GM18498 (cell line): ENCODE measurements around the gene ERH.
"Not testable (repeated sequence)": the region's sequence is repeated elsewhere in the genome, so short reads cannot be mapped to it uniquely, and the experiment has no call there.

ENCODE experiments used
- ATAC-seq: cut with Tn5 transposase; IDR thresholded peaks from one replicate; pipeline ENCODE4 v1.9.1; 2021; ENCODE audit warnings: mild to moderate bottlenecking, moderate library complexity; ENCODE audit not compliant: unreplicated experiment

The ERH gene

DNA sequence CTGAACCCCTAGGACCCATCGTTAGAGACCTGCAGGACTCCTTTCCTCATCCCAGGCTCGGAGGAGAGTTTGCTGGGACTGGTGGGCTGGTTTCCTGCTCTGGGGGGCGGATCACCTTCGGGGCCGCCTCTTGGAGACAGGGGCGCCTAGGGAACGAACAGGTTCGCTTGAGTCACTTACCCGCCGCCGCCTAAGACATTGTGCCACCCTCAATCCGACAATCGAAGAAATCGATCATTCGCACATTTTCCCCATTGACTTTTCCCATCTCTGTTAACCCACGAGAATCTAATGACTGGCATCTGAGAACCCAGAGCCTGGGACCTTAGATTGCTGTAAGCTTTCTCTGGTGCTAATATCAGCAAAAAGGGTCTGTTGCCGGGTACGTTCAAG is 715 bp upstream of the ERH start:
- ATAC-seq: peak; percentile 22

DNA sequence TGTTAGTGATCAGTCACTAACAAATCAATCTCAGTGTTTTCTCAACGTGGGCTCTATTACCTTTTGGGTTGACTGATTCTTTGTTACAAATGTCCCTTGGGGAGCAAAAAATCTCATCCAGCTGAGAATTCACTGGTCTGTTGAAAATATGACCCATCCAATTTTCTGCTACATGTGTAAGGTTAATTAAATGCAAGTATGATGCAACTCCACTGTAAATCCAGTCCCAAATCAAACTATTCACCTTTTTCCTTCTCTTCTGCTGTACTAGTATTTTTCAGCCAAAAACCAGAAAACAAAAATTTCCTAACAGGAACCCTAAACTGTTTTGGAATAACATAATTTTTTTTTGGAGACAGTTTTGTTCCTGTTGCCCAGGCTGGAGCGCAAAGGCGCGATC is 2.2 kb downstream of the ERH start:
- ATAC-seq: no peak

DNA sequence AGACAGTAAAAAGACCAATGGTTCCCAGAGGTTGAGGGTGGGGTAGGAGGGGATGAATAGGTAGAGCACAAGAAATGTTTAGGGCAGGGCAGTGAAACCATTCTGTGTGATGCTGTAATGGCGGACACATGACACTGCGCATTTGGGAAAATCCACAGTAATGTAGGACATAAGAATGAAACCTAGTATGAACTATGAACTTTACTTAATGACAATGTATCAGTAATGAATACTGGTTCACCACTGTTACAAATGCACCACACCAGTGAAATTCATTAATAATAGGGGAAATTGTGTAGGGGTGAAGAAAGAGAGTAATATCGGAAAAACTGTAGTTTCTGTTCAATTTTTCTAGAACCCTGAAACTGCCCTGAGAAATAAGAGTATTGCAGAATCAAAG is 5.6 kb downstream of the ERH start:
- ATAC-seq: no peak

DNA sequence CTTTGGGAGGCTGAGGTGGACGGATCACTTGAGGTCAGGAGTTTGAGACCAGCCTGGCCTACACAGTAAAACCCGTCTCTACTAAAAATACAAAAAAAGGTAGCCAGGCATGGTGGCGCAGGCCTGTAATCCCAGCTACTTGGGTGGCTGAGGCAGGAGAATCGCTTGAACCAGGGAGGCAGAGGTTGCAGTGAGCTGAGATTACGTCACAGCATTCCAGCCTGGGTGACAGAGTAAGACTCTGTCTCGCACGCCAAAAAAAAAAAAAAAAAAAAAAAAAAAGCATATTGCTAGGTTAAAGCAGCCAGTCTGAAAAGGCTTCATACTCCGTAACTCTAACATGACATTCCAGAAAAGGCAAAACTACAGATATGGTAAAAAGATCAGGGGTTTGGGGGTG is 6.7 kb downstream of the ERH start:
- not testable (repeated sequence) for ATAC-seq

DNA sequence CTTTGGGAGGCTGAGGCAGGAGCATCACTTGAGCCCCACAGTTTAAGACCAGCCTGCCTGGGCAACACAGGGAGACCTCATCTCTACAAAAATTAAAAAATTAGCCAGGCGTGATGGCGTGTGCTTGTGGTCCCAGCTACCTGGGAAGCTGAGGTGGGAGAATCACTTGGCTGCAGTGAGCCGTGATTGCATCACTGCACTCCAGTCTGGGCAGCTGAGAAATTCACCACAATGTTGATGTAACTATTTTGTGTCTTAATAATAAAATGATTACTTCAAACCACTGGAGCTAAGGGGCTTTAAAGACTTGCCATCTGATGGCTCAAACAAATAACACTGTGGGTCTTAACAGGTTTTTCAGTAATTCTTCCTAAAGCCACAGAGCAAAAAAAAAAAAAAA is 10.8 kb downstream of the ERH start:
- no peak for ATAC-seq

DNA sequence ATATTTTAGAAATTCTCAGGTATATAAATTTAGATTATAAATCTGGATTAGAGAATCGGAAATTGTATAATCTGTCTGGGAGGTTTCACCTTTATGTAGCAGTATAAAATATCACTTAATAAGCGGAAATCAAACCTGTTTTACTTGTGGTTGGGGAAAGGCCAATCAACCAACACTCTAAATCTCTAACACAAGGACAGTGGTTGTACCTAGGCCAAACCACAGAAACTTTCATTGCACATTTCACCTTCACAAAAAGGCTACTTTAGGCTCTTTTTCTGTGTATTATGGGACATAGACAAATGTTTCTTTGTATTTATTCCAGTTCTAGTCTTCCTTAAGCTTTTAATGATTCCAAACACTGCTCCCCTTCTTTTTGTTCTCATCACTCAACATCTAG is 19.8 kb downstream of the ERH start:
- no peak for ATAC-seq

DNA sequence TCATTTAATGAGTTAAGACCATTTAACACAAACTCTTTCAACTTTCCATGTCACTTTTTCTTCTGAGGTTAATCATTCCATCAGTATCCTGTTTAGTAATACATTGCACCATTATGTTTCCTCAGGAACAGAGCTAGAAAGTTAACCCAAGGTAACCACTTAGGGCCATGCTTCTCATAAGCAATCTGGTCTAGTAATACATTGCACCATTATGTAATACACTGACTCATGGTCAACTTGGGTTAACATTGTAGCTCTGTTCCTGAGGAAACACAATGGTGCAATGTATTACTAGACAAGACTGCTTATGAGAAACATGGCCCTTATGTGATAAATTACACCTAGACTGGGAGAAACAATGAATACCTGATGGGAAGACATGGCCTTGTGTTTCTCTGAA is 21.7 kb downstream of the ERH start:
- no peak for ATAC-seq

DNA sequence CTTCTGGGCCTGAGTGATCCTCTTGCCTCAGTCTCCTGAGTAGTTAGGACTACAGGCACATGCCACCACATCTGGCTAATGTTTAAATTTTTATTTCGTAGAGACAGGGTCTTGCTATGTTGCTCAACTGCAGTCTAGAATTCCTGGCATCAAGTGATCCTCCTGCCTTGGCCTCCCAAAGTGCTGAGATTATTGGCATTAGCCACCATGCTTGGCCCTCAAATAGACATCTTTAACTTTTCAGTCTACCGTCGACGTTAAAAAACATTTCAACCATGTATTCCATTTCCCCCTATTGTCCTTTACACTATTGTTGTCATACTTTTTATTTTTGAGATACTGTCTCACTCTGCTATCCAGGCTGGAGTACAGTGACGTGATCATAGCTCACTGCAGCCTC is 22.4 kb downstream of the ERH start:
- ATAC-seq: no peak

DNA sequence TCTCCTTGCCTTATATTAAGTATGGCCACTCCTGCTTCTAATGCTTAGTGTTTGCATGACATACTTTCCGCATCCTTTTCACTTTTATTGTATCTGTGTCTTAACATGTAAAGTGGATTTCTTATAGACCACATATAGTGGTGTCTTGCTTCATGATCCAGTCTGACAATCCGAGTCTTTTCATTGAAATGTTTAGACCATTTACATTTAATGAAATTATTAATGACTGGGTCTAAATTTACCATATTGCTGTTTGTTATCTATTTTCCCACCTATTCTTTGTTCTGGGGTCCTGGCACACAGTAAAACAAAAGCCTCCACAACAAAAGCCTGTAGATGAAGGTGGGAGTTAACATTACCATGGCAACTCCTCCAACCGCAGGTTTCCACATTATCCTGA is 22.9 kb downstream of the ERH start:
- no peak for ATAC-seq

DNA sequence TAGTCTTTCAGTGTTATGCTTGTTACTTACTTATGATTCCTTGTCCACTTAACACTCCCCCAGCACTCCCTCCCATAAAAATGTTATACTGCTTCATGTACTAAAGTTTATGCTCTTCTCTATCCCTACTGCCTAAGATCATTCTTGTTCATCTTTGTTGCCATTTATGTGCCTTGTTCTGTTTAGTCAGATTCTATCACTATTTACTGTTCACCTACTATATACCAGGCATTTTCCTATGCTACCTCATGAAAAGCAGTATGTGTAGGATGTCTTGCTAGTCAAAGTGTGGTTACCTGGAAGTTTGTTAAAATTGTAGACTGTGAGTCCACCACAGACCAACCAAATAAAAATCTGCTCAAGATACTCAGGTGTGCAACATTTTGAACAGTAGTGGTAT is 23.9 kb downstream of the ERH start:
- ATAC-seq: no peak

DNA sequence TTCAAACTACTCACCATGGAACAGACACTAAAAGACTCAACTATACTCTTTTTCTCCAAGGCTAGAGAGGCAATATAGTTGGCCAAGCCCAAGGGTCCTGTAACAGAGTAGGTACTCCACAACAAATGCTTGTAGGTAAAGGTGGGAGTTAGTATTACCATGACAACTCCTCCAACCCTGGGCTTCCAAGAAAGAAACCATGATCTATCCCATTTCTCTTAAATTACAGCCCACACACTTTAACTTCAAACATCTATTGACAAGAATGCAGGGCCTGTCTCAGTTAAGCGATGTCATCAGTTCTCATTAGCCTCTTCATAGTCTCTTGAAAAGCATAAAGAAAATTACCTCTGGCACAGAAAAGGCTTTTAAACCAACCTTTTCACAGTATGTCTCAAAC is 25.0 kb downstream of the ERH start:
- no peak for ATAC-seq

DNA sequence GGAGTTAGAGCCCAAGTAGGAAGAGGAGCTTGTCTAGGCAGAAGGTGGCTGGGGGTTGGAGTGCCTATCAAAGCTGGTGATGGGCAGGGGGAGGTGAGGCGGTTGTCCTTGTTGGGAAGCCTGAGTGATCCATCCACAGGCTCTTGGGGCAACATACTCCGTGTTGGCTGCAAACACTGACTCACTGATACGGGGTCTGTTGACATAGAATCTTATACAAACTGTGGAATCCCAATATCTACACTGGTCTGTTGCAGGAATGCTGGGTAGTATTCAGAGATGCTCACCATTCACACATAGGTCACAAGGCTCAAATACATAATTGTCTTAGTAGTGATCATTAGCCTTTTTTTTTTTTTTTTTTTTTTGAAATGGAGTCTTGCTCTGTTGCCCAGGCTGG is 26.0 kb downstream of the ERH start:
- no peak for ATAC-seq

DNA sequence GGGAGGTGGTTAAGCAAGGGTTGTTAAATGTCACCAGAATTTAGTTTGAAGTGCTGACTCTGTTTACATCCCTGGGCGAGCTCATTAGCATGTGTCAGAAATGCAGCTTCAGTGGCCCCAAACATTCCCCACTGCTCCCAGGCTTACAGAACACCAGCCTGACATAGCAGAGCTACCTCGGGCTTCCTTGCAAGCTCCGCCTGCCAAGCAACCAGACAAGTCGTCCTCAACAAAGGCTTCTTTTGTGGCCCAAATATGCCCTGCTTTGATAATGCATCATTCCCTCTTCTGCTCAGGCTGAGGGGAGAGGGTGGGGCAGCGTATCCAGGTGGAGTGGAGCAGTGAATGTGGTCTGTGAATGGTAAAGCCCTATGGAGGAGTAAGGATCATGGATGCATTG is 28.0 kb downstream of the ERH start:
- ATAC-seq: no peak

DNA sequence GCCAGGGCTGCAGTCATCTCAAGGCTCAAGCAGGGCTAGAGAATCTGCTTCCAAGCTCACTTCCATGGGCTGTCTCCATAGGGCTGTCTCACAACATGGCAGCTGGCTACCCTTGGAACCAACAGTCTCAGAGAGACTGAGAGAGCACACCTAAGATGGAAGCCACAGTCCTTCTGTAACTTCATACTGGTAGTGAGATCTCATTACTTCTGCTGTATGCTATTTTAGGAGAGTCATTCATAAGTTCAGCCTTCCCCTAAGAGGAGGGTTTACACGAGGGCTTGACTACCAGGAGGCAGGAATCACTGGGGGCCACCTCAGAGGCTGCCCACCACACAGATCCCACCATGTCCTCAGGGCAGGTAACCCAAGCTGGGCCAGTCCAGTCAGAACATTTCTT is 29.7 kb downstream of the ERH start:
- ATAC-seq: no peak

DNA sequence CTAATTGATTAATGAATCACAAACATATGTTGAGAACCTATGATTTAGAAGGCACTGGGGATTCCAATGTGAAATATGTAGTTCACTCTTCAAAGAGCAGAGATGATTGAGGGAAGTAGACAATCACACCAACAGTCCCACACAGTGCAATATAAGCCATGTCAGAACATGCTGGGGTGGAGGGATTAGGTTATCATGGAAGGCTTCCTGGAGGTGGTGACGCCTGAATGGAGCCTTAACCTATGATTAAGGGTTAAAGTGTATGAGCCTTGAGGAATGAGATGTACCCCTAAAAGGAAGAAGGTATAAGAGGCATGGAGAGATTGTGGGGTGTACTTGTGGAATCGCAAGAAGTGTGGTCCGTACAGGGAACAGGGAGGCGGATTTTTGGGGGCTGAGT is 31.3 kb downstream of the ERH start:
- no peak for ATAC-seq

DNA sequence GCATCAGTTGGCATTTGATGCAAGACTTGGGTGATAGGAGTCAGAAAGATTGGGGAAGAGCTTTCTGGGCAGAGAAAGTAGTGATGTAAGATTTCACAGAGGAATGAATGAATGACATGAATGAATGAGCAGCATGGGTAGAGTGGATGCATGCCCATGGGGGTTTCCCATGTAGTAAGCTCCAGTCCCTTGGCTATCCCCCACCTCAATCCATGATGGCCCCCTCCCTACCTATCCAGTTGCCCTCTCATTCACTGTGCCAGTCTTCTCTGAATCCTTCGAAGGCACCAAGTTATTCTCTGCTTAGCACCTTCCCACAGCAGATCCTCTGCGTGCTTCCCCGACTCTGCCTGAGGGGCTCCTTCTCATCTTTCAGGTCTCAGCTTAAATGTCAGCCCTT is 32.0 kb downstream of the ERH start:
- no peak for ATAC-seq

DNA sequence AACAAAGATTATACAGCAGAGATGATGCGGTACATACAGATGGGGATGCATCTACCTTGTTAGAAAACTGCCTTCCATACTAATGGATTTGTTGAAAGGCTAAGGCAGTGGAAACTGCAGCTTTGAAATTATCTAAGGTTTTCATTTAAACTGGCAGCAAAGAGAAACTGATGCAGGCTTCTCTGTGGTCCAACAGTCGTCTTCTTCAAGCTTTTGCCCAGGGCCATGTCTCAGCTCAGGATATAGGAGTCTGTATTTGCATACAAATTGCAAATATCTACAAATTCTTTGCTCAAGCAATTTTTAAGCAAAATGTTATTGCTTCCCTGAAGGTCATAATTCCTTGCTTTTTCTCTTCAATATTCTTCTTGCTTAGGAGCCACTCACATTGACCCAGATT is 33.7 kb downstream of the ERH start:
- ATAC-seq: no peak

DNA sequence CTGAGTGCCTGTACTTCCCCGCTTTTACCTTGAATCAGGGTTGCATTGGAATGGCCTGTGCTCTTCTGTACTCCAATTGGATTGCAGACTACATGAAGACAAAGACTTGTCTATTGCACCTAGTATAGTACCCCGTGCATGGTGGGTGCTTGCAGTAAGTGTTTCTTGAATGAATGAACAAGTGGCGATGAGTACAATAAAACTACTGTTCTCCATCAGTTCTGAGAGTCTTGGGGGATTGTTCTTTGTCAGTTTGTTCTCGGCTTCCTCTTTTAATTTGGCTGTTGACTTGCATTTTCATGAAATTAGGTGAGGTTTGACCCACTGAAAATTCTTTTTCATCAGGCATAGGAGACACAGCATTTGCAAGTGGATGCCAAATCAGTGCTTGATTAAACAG is 34.1 kb downstream of the ERH start:
- no peak for ATAC-seq

DNA sequence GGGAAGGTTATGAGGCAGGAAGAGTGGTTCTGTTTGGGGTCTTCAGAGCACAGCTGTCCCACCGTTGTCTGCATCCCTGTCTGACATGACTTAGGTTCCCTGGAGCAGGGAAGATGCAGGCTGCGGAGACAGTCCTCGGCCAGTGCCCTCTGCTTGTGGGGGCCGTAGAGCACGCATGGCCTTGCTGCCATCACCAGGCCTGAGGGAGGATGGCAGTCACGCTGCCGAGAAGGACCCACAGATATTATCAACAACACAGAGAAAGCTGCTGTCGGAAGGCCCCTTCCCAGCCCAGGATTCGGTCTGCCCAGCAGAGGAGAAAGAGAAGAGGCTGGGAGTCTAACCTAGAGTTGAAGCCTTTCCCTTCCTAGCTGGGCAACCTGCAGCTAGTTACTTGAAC is 35.0 kb downstream of the ERH start:
- ATAC-seq: no peak

DNA sequence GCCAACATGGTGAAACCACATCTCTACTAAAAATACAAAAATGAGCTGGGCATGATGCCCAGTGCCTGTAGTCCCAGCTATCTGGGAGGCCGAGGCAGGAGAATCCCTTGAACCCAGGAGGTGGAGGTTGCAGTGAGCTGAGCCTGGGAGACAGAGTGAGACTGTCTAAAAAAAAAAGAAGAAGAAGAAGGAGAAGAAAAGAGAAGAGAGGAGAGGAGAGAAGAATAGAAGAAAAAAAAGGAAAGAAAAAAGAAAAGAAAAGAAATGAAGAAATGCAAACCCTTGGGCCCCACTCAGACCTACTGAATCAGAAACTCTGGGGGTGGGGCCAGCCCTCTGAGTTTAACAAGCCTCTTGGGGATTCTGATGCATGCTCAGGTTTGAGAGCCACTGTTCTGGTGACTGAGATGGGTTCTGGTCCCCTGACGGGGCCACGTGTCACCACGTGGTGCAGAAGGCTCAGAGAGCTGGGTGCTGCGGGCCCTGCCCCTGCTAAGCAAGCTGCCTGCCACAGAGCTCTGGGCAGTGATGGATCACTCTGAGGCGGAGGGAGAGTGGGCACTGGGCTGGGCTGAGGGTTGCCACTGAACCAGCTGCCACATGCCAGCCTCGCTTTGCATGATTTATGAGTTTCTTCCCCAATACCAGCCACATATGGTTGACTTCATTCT is 37.5 kb downstream of the ERH start:
- ATAC-seq: no peak

DNA sequence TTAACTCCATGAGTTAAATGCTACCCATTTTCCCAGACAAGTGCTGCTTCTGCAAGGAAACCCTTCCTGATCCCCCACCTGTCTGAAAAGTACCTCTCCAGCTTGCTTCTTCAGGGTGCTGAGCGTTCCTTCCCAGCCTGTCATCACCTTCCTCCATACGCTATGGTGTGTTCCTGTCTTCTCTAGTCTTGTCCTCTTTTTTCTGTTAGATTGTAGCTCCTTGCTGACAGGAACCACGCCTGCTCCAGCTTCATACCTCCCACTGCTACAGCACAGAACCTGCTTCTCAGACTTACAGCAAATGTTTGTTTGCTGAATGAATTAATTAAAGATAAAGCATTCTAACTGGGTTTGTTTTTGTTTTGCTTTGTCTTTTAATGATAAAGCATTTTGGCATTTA is 39.1 kb downstream of the ERH start:
- ATAC-seq: no peak

DNA sequence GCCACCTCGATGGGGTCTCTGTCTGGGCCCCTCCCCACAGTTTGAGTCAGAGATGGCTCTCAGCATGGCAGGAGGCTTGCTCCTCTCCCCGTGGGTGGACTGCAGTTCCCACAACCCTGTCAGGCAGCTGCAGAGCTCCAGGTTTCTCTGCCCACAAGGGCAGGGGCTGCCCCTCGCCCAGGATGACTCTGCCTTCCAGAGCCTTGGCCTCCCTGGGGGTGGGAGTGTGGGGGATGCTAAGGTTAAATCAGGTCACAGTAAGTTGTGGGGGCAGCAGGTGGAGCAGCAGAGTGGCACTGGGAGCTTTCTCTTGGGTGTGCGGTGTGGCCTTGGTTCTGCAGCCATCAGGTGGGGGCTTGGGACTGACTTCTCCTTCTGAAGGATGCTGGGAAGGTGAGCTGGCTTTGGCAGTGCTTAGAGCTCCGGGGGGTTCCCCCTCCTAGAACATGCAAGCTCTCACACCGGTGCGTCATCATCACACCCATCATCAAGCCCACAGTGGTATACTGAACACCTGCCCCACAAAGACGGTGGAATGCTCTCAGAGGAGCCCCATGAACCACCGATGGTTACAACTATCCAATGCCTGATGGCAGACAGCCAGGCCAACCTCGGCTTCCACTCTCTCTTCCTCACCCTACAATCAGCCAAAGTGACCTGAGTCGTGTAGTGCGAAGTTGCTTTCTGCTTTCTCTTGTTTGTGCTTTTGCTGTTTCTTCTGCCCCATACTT is 39.7 kb downstream of the ERH start:
- no peak for ATAC-seq
